Smooth muscle cell (in vitro differentiated cells): ENCODE measurements around the gene CEACAM3. TPM values are rescaled to one million over a fixed set of nuclear protein-coding genes. Genes with fewer than 3 reads are reported as not detected.

Experiments used
- DNase-seq: peaks from one replicate; lab custom pipeline; 2025; ENCODE audit not compliant: unreplicated experiment; lab: John Stamatoyannopoulos, UW
- H2AFZ ChIP-seq: fragments of 200-600 bp; sonication (generic); 2 replicates; pipeline ENCODE4 v1.6.0; 2016; ENCODE audit warnings: antibody characterized with exemption, low read depth, mild to moderate bottlenecking
- H3F3A ChIP-seq: fragments of 200-600 bp; sonication (generic); 2 replicates; pipeline ENCODE4 v1.6.0; 2017; ENCODE audit warnings: antibody characterized with exemption, low read depth
- H3K27ac ChIP-seq: fragments of 200-600 bp; sonication (generic); 2 replicates; pipeline ENCODE4 v1.5.1; 2016; ENCODE audit warnings: low read depth, mild to moderate bottlenecking
- H3K27me3 ChIP-seq: fragments of 200-600 bp; sonication (generic); 2 replicates; pipeline ENCODE4 v1.6.1; 2016; ENCODE audit warnings: low read depth, mild to moderate bottlenecking
- H3K36me3 ChIP-seq: fragments of 200-600 bp; sonication (generic); 2 replicates; pipeline ENCODE4 v1.5.1; 2016; ENCODE audit warnings: low read depth
- H3K4me1 ChIP-seq: fragments of 200-600 bp; sonication (generic); 2 replicates; pipeline ENCODE4 v1.5.1; 2016; ENCODE audit warnings: low read depth
- H3K4me2 ChIP-seq: fragments of 200-600 bp; sonication (generic); 2 replicates; pipeline ENCODE4 v1.6.0; 2016; ENCODE audit warnings: mild to moderate bottlenecking
- H3K4me3 ChIP-seq: fragments of 200-600 bp; sonication (generic); 2 replicates; pipeline ENCODE4 v1.5.1; 2016; ENCODE audit warnings: mild to moderate bottlenecking
- H3K79me2 ChIP-seq: fragments of 200-600 bp; sonication (generic); 2 replicates; pipeline ENCODE4 v1.6.0; 2016; ENCODE audit warnings: low read depth, mild to moderate bottlenecking
- H3K9ac ChIP-seq: fragments of 200-600 bp; sonication (generic); 2 replicates; pipeline ENCODE4 v1.6.0; 2016; ENCODE audit warnings: low read depth
- H3K9me3 ChIP-seq: fragments of 200-600 bp; sonication (generic); replicated peaks from 2 replicates; pipeline ENCODE4 v1.5.1; 2016; ENCODE audit warnings: low read depth
- H4K20me1 ChIP-seq: fragments of 200-600 bp; sonication (generic); 2 replicates; pipeline ENCODE4 v1.6.0; 2016; ENCODE audit warnings: low read depth
- CTCF ChIP-seq: fragments of 200-600 bp; sonication (generic); IDR thresholded peaks from 2 replicates; pipeline ENCODE4 v1.5.1; 2017; ENCODE audit warnings: borderline replicate concordance, mild to moderate bottlenecking, antibody characterized with exemption; ENCODE audit not compliant: insufficient read depth, poor library complexity, severe bottlenecking
- WGBS: methylation state at CpG from one replicate; pipeline ENCODE4 v1.1.7; 2016; ENCODE audit warnings: low lambda C conversion rate; 5-methylcytosine and 5-hydroxymethylcytosine counted together
- polyA plus RNA-seq: library from polyadenylated mRNA; unstranded; fragments of >200 nt; fragmentation: Nextera tagmentation; extraction: Ambion mirVana; gene quantifications from 2 replicates; pipeline ENCODE4 v1.2.1, GENCODE V29; 2016
- total RNA-seq: library from RNA; depleted of rRNA; stranded (reverse); fragments of >200 nt; gene quantifications from 2 replicates; pipeline ENCODE4 v1.2.3, GENCODE V29; 2014

Gene CEACAM3
- total and polyA plus RNA-seq, 2 experiments from 2014 or later, result not detected

- DNase-seq, result no peak
- Histone ChIP-seq H3K4me3 (no peak overlapping the region), H2AFZ (no peak overlapping the region), H3K27me3 (no peaks in the 10 kb centered on the region), H3F3A (no peaks in the 10 kb centered on the region), H3K36me3 (no peaks in the 10 kb centered on the region), H3K4me1 (no peaks in the 10 kb centered on the region), H4K20me1 (no peaks in the 10 kb centered on the region), H3K4me2 (no peak overlapping the region), H3K79me2 (no peaks in the 10 kb centered on the region), H3K9ac (no peak overlapping the region), H3K9me3 (no peaks in the 10 kb centered on the region), H3K27ac (no peak overlapping the region)
- 82% methylated on average over 3 of the region's 3 CpGs for WGBS
- TF ChIP-seq CTCF, result no peak
Measured at GRCh38 chr19:41804336-41804735, 7.9 kb downstream of the CEACAM3 start.

GRCh38 chr19:41807176-41807575 lies 10.8 kb downstream of the CEACAM3 start:
- no peaks in the 10 kb centered on the region for H4K20me1 ChIP-seq
- H2AFZ ChIP-seq, result no peak overlapping the region
- no peaks in the 10 kb centered on the region for H3K79me2 ChIP-seq
- H3K36me3 ChIP-seq, result no peaks in the 10 kb centered on the region
- WGBS, result 71% methylated on average over 3 of the region's 3 CpGs
- no peak overlapping the region for H3K27ac ChIP-seq
- no peak for TF ChIP-seq CTCF
- no peak overlapping the region for H3K9ac ChIP-seq
- H3K9me3 ChIP-seq, result no peaks in the 10 kb centered on the region
- no peak overlapping the region for H3K4me2 ChIP-seq
- no peaks in the 10 kb centered on the region for H3K4me1 ChIP-seq
- DNase-seq, result no peak
- no peaks in the 10 kb centered on the region for H3F3A ChIP-seq
- no peak overlapping the region for H3K4me3 ChIP-seq
- no peaks in the 10 kb centered on the region for H3K27me3 ChIP-seq

- WGBS, result 85% methylated on average over 16 of the region's 16 CpGs
- Histone ChIP-seq H3K36me3 (no peaks in the 10 kb centered on the region), H3K9ac (no peak overlapping the region), H3K4me1 (no peaks in the 10 kb centered on the region), H3K27me3 (no peaks in the 10 kb centered on the region), H2AFZ (no peak overlapping the region), H3K27ac (no peak overlapping the region), H3K9me3 (no peaks in the 10 kb centered on the region), H3K4me3 (no peak overlapping the region), H4K20me1 (no peaks in the 10 kb centered on the region), H3K79me2 (no peaks in the 10 kb centered on the region), H3K4me2 (no peak overlapping the region), H3F3A (no peaks in the 10 kb centered on the region)
- no peak for DNase-seq
- TF ChIP-seq CTCF, result no peak
Measured at GRCh38 chr19:41808663-41809566, 12.5 kb downstream of the CEACAM3 start.

GRCh38 chr19:41810301-41810700 lies 13.9 kb downstream of the CEACAM3 start:
- no peaks in the 10 kb centered on the region for H3F3A ChIP-seq
- WGBS, result 67% methylated on average over 4 of the region's 4 CpGs
- no peaks in the 10 kb centered on the region for H4K20me1 ChIP-seq
- H3K4me1 ChIP-seq, result no peaks in the 10 kb centered on the region
- no peaks in the 10 kb centered on the region for H3K36me3 ChIP-seq
- H3K9me3 ChIP-seq, result no peaks in the 10 kb centered on the region
- no peak for DNase-seq
- TF ChIP-seq CTCF, result no peak
- H3K4me3 ChIP-seq, result no peak overlapping the region
- H3K79me2 ChIP-seq, result no peaks in the 10 kb centered on the region
- H3K9ac ChIP-seq, result no peak overlapping the region
- H3K27ac ChIP-seq, result no peak overlapping the region
- H2AFZ ChIP-seq, result no peak overlapping the region
- no peaks in the 10 kb centered on the region for H3K27me3 ChIP-seq
- no peak overlapping the region for H3K4me2 ChIP-seq
